Loucy (cell line): ENCODE data around the gene ITGA8.

Source experiments
- H2AFZ ChIP-seq: fragments of 200-600 bp; sonication (generic); 2 replicates; pipeline ENCODE4 v1.6.0; 2016; ENCODE audit warnings: antibody characterized with exemption, mild to moderate bottlenecking, low read length, moderate library complexity
- H3F3A ChIP-seq: fragments of 200-600 bp; 2 replicates; pipeline ENCODE4 v1.6.0; 2016; ENCODE audit warnings: antibody characterized with exemption, low read depth, mild to moderate bottlenecking
- H3K27me3 ChIP-seq: fragments of 200-600 bp; sonication (generic); 2 replicates; pipeline ENCODE4 v1.6.1; 2014; ENCODE audit warnings: low read length, mild to moderate bottlenecking; ENCODE audit not compliant: insufficient read depth, poor library complexity, severe bottlenecking
- H3K36me3 ChIP-seq: fragments of 200-600 bp; sonication (generic); 2 replicates; pipeline ENCODE4 v1.6.1; 2016; ENCODE audit warnings: low read length; ENCODE audit not compliant: insufficient read depth
- H3K4me1 ChIP-seq: fragments of 200-600 bp; sonication (generic); 2 replicates; pipeline ENCODE4 v1.5.1; 2014; ENCODE audit warnings: low read length, mild to moderate bottlenecking; ENCODE audit not compliant: insufficient read depth, poor library complexity, severe bottlenecking
- H3K4me2 ChIP-seq: fragments of 200-600 bp; sonication (generic); 2 replicates; pipeline ENCODE4 v1.6.0; 2014; ENCODE audit warnings: antibody characterized with exemption, low read length, low read depth, mild to moderate bottlenecking; ENCODE audit not compliant: poor library complexity, severe bottlenecking
- H3K4me3 ChIP-seq: fragments of 200-600 bp; sonication (generic); 2 replicates; pipeline ENCODE4 v1.5.1; 2014; ENCODE audit warnings: low read length, mild to moderate bottlenecking, mixed read lengths; ENCODE audit not compliant: poor library complexity, severe bottlenecking
- H3K79me2 ChIP-seq: fragments of 200-600 bp; sonication (generic); 2 replicates; pipeline ENCODE4 v1.6.1; 2014; ENCODE audit warnings: low read length; ENCODE audit not compliant: insufficient read depth
- H3K9ac ChIP-seq: fragments of 200-600 bp; sonication (generic); 2 replicates; pipeline ENCODE4 v1.6.0; 2014; ENCODE audit warnings: mild to moderate bottlenecking, low read depth, low read length, moderate library complexity; ENCODE audit not compliant: poor library complexity, severe bottlenecking
- H3K9me2 ChIP-seq: fragments of 200-600 bp; sonication (generic); replicated peaks from 2 replicates; pipeline ENCODE4 v1.6.1; 2016; ENCODE audit warnings: low read depth, low read length, mixed read lengths
- H3K9me3 ChIP-seq: fragments of 200-600 bp; sonication (generic); 2 replicates; pipeline ENCODE4 v1.6.1; 2014; ENCODE audit warnings: mild to moderate bottlenecking, antibody characterized with exemption, low read length, low read depth; ENCODE audit not compliant: insufficient read depth
- H4K20me1 ChIP-seq: fragments of 200-600 bp; sonication (generic); 2 replicates; pipeline ENCODE4 v1.6.0; 2014; ENCODE audit warnings: antibody characterized with exemption, low read length, mild to moderate bottlenecking; ENCODE audit not compliant: insufficient read depth, poor library complexity, severe bottlenecking
- EZH2phosphoT487 ChIP-seq: fragments of 200-600 bp; IDR thresholded peaks from 2 replicates; pipeline ENCODE4 v1.6.1; 2018; ENCODE audit warnings: antibody characterized with exemption, mild to moderate bottlenecking, moderate library complexity, borderline replicate concordance
- TF ChIP-seq, protein P1 (sequence below): fragments of 200-600 bp; sonication (generic); conservative IDR thresholded peaks from 2 replicates; pipeline ENCODE4 v1.5.1; 2014; ENCODE audit warnings: mild to moderate bottlenecking, antibody characterized with exemption, low read length

The ITGA8 gene

DNA sequence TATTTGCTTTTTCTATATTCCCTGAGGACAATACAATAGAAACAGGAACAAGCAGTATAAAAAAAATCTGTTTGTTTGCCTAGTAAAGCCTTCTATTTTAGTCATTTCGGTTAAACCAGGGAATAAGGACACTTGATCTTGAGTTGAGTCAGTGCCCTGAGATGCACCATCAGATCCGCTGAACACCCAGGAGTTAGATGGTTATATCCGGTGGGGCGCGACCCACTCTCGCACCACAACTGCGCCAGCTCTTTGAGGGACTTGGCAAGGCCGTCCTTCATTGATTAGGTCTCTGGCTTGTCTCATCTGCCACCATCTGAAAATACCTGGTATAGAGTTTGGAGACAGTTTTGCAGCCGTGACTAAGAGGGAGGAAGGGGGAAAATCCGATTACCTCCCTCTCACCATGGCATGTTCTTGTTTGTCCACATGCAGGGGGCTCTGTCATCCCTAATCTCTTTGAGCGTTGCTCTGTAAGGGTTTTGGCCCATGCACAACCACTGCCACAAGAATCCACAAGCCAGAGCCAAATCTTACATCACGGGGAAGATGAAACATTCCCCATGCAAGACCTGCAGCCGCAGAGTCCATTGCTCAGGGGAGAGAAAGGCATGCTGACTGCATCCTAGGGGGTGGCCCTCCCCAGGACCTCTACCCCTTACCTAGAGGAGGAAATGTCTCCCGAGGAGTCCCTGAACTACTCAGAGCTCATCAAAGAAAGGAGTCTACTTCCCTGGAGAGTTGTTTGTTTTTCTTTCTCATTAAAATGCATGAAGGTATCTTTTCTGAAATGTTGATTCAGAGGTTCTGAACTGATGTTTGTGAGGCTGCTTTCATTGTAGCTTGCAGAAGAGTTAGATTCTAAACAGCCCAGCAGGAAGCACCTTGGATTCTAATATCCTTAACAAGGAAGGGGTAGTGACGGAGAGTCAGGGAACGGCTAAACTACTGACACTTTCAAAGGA, 247.0 kb downstream of the ITGA8 start:
- Histone ChIP-seq H3K79me2 (no peaks in the 10 kb centered on the region), H3K4me3 (no peak overlapping the region), H2AFZ (no peak overlapping the region), H3K36me3 (no peaks in the 10 kb centered on the region), H3K9me2 (no peaks in the 10 kb centered on the region), H3K4me2 (no peak overlapping the region), H4K20me1 (no peaks in the 10 kb centered on the region), H3K9me3 (no peaks in the 10 kb centered on the region), H3K4me1 (no peaks in the 10 kb centered on the region), H3F3A (no peaks in the 10 kb centered on the region), H3K9ac (no peak overlapping the region), H3K27me3 (no peaks in the 10 kb centered on the region)
- TF ChIP-seq, protein P1, sequence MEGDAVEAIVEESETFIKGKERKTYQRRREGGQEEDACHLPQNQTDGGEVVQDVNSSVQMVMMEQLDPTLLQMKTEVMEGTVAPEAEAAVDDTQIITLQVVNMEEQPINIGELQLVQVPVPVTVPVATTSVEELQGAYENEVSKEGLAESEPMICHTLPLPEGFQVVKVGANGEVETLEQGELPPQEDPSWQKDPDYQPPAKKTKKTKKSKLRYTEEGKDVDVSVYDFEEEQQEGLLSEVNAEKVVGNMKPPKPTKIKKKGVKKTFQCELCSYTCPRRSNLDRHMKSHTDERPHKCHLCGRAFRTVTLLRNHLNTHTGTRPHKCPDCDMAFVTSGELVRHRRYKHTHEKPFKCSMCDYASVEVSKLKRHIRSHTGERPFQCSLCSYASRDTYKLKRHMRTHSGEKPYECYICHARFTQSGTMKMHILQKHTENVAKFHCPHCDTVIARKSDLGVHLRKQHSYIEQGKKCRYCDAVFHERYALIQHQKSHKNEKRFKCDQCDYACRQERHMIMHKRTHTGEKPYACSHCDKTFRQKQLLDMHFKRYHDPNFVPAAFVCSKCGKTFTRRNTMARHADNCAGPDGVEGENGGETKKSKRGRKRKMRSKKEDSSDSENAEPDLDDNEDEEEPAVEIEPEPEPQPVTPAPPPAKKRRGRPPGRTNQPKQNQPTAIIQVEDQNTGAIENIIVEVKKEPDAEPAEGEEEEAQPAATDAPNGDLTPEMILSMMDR, result no peak
- no peak for TF ChIP-seq EZH2phosphoT487

DNA sequence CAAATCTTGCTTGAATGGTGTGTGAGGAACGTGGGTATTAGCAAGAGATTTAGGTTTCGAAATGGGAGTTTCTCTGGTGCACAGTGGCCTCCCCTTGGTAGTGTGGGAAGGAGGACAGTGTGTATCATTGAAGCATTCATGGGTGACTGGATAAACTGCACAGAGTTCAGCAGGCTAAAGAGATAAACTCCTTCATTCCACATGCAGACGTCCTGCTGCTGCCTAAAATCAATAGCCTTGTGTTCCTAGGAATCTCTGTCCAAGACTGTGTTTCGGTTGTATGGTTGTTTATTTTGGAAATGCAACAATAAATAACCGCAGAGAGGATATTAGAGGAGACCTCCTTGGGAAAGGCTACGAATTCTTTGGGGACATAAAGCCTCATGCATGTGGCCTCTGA, 247.7 kb downstream of the ITGA8 start:
- H3K9me2 ChIP-seq, result no peaks in the 10 kb centered on the region
- H3K4me2 ChIP-seq, result no peak overlapping the region
- no peaks in the 10 kb centered on the region for H3K79me2 ChIP-seq
- H3K4me1 ChIP-seq, result no peaks in the 10 kb centered on the region
- no peaks in the 10 kb centered on the region for H4K20me1 ChIP-seq
- no peak overlapping the region for H3K9ac ChIP-seq
- H3F3A ChIP-seq, result no peaks in the 10 kb centered on the region
- H2AFZ ChIP-seq, result no peak overlapping the region
- H3K36me3 ChIP-seq, result no peaks in the 10 kb centered on the region
- no peak overlapping the region for H3K4me3 ChIP-seq
- no peaks in the 10 kb centered on the region for H3K27me3 ChIP-seq
- no peak for TF ChIP-seq EZH2phosphoT487
- TF ChIP-seq, protein P1, result no peak
- no peaks in the 10 kb centered on the region for H3K9me3 ChIP-seq

DNA sequence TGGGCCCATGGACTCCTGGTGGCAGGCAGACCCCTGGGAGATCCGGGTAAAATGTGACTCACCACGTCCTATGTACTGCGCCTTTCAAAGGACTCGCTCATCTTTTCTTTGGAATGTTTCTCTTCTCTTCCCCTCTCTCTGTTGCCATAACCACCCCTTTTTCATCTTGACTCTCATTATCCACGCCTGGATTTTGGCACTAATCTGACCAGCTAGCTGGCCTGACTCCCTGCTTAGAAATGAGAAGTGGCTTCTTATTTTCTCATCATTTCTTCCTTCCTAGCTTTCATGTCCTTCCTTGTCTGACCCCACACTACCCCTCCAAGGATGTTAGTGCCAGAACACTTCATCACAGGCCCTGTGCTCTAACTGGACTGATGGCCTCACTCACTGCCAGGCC, 250.6 kb downstream of the ITGA8 start:
- no peak overlapping the region for H3K4me2 ChIP-seq
- H3K9ac ChIP-seq, result no peak overlapping the region
- H3K9me3 ChIP-seq, result no peaks in the 10 kb centered on the region
- no peaks in the 10 kb centered on the region for H3K27me3 ChIP-seq
- H3K4me3 ChIP-seq, result no peak overlapping the region
- H3K4me1 ChIP-seq, result no peaks in the 10 kb centered on the region
- H4K20me1 ChIP-seq, result no peaks in the 10 kb centered on the region
- no peak overlapping the region for H2AFZ ChIP-seq
- H3K79me2 ChIP-seq, result no peaks in the 10 kb centered on the region
- H3F3A ChIP-seq, result no peaks in the 10 kb centered on the region
- no peaks in the 10 kb centered on the region for H3K36me3 ChIP-seq
- TF ChIP-seq EZH2phosphoT487, result no peak
- TF ChIP-seq, protein P1, result no peak
- no peaks in the 10 kb centered on the region for H3K9me2 ChIP-seq
